ENCODE measurements around the gene USP30. TPM values are rescaled to one million over a fixed set of nuclear protein-coding genes. Genes with fewer than 3 reads are reported as not detected.

Gene USP30
- total RNA-seq, 2 donors from 2014 or later: 7.7 to 9.5 TPM

- intact Hi-C loops (cut with DNase I): loop anchor here (5.0 to 10.0 kb wide), 2 partner anchors 43 to 50 kb away; no protein-coding TSS in a partner anchor
- DNase-seq: no peak
Observed at GRCh38 chr12:109114644-109115043, 62.3 kb downstream of the USP30 start.

GRCh38 chr12:109115404-109115757 is 63.0 kb downstream of the USP30 start:
- intact Hi-C loops (cut with DNase I): loop anchor here (5.0 to 10.0 kb wide), 2 partner anchors 42 to 49 kb away; no protein-coding TSS in a partner anchor
- ATAC-seq: no peak
- DNase-seq: no peak

More at GRCh38 chr12:109114644-109115043, 62.3 kb downstream of the USP30 start:
- ATAC-seq: no peak

DNA sequence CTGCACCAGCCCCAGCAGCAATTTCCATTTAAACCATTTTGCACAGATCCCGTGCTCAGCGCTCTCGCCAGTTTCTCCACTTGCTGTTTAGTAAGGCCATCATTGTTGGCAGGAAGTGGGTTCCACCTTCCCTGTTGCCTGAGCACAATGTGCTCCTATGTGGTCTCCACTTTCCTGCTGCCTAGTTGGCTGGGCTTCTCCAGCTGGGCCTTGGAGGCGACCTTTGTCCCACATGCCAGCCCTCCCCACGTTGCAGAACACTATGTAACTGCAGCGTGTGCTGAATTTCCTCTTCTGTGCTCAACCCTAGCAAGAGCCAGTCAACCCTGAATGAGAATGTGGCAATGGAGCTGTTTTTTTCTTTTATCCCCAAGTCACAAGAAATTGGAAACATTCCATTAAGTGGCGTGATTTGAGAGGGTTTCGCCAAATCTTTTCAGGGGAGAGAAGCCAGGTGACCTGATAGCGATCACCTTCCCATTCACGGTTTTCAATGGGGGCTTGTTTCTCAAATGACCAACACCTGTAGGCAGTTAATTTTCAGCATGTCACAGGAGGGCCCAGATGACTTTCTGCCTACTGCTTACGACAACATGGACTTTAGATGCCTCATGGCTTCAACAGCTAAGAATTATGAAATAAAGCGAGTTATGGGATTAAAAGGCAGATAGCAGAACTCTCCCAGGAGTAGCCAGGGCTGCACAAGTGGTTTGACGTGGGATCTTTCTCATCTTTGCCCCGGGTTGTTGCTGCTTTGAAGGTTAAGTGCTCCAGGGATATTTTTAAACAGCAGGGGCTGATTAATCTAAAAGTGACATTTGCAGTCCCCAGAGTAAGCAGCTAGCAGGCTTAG is 63.6 kb downstream of the USP30 start, which contains the start of gene ACACB:
Gene ACACB, plus strand, starts transcription at position 830 of the 853 bp plus-strand sequence. CDS start 22,819 bp downstream, outside the sequence.
- ATAC-seq (peak; percentile 45 to 69), DNase-seq (peak; percentile 67)

DNA sequence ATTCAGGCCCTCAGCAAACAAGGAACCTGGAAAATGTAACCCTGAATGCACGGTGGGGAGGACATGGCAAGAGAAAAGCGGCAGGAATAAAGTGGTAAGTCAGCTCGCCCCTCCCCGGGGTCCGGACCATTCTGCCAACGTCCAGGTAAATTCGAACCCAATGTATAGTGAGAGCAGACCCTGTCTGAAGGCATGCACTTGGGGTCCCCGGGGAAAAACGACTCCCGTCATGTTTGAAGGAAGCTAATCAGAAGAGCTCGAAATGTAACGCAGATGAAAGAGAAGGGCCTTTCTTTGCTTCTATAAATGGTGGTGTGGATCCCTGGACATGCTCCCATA is 64.2 kb downstream of the USP30 start:
- DNase-seq: no peak
- intact Hi-C loops (cut with DNase I): loop anchor here (5.0 to 10.0 kb wide), 2 partner anchors 41 to 48 kb away; no protein-coding TSS in a partner anchor
- no peak for ATAC-seq

More for the DNA sequence above, 63.6 kb downstream of the USP30 start, which contains the start of gene ACACB:
- intact Hi-C loops (cut with DNase I): loop anchor here (5.0 to 10.0 kb wide), 2 partner anchors 41 to 49 kb away; no protein-coding TSS in a partner anchor

DNA sequence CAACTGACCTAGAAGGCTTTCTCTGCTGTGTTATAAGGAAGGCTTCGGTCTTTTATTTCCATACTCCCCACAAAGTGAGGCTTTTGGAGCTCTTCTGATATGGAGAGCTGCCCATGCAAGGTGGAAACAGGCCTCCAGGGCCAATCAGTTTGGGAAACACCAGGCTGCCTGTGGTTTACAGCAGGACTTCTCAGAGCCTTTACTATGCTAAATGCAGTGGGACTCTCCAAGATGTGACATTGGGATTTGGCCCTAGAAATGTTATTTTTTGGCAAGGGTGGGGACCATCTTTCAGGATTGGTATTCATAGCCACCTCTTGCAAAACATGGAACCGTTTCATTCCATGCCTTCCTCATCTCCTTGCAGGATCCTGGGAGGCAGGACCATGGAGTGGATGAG is 67.7 kb downstream of the USP30 start:
- ATAC-seq: no peak
- intact Hi-C loops (cut with DNase I): no loop called here
- no peak for DNase-seq

DNA sequence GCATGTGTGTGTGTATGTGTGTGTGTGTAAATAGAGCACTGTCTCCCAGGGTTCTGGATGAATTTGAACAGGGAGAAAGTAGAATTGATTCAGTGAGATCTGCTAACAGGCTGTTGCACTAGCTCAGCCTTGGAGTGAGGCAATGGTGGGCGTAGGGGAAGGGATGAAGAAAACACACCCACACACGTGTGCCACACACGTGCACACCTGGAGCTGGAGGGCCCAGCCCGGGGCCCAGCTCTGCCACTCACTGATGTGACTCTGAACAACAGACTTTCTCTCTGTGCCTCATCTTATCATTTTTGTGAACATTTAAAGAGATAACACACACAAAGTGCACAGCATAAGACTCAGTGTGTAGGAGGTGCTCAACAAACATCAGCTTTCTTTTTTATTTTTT is 68.2 kb downstream of the USP30 start:
- intact Hi-C loops (cut with DNase I): no loop called here
- no peak for DNase-seq
- ATAC-seq: no peak

DNA sequence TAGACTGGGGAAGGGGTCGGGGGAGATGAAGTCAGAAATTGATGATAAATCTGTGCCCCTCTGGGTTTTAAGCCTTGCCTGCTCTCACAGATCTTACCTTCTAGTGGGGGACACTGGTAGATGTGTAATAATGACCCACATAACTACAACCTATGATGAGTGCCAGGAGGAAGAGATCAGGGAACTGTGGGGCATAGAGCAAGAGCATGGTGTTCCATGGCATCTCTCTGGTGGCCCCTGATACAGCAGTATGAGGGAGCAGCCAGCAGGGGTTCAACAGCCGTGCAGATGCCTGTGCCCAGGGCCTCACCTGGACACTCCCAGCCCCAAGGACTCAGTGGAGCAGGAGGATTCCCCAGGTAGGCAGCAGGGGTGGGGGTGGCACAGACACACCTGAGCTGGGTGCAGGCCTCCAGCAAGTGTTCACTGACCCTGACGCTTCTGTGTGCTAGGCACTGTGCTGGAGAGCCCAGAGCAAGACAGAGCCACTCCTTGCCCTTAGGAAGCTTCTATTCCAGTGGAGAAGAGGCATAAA is 69.0 kb downstream of the USP30 start:
- ATAC-seq (no peak), DNase-seq (no peak)
- intact Hi-C loops (cut with DNase I): no loop called here

DNA sequence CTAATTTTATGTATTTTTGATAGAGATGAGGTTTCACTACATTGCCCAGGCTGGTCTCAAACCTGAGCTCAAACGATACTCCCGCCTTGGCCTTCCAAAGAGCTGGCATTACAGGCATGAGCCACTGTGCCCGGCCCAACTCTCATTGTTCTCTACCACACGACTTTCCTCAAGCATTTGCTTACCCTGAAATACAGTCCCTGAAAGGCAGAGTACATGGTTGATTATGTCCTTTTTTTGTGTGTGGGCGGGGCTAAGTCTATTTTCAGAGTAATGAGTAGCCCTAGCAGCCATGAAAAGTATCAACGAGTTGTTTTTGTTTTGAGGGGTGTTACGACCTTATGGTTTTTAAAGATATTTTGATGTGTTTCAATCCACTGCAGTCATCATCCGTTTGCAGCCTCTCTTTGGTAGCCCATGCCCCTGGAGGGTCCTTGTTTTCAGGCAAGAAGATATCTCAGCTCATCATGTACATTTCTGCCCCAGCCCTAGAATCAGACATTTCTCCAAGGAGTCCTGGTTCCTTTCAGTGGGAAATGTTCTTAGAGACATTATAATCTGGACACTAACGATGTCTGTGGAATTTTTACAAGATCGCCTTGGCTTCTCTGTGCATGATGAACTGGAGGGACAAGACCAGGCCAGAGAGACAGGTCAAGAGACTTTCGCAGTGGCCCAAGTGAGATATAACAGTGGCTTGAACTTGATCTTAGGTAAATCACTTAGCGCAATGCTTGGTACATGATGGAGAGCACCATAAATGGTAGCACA is 72.7 kb downstream of the USP30 start:
- intact Hi-C loops (cut with DNase I): no loop called here
- ATAC-seq (peak in 1 of 2 donors; percentile 29), DNase-seq (no peak)

DNA sequence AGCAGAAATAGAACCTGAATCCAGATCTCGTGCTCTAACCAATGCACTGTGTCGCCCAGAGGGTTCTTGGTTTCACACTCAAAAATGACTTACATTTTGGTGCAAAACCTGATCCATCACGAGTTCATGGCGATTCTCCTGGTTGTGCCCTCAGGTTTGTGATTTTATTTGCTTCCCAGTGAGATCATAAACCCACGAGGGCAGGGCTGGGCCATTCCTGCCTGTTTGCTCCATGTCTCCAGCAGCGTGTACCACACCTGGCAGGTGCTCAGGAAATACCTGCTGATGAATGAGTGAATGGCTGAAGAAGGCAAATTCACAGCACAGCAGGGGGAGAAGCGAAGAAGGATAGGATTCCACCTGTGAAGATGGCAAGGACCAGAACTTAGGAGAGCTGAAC is 73.4 kb downstream of the USP30 start:
- ATAC-seq: no peak
- no peak for DNase-seq
- intact Hi-C loops (cut with DNase I): no loop called here

DNA sequence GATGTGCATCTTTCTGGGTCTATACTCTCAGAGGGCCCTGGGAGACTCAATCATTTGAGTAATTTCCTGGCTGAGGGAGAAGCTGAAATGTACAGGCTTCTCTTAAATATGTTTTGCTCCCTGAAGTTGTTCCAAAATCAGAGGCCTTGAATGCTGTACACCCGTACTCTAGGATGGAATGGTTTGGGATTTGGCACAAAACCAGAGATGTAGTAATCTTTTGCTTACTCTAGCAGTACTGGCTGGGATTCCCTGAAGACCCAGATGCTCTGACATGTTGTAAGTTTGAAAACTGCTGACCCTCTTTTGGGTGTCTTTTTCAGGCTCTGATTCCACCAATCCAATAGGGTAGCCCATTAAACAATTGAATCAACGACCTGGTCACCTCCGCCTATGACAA is 74.4 kb downstream of the USP30 start:
- intact Hi-C loops (cut with DNase I): no loop called here
- DNase-seq (no peak), ATAC-seq (no peak)

DNA sequence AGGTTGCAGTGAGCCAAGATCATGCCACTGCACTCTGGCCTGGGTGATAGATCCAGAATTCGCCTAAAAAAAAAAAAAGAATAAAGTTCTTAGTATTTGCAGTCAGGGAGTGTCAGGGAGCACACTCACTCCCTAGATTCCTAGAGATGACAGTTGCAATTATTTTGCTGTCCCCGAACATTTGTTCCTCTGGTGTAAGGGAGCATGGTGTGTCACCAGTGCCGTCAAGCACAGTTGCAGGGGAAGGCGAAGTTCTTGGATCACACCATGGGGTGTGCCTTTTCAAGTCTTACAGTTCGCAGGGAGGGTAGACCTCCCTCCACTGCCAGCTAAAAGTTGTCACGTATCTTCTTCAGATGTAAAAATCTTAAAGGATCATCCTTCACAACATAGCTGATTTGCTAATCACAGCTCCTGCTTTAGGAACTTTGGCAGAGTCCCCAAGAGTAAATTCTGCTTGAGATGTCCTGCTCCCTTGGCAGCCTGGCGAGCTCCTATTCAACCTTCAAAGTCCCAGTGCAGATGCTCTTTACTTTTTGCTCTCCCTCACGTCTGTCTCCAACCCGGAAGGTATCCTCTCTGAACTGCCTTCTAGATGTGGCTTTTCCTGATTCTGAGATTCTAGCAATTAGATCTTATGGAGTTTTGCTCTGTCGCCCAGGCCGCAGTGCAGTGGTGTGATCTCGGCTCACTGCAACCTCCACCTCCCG is 75.3 kb downstream of the USP30 start:
- ATAC-seq: no peak
- DNase-seq: no peak
- intact Hi-C loops (cut with DNase I): no loop called here

DNA sequence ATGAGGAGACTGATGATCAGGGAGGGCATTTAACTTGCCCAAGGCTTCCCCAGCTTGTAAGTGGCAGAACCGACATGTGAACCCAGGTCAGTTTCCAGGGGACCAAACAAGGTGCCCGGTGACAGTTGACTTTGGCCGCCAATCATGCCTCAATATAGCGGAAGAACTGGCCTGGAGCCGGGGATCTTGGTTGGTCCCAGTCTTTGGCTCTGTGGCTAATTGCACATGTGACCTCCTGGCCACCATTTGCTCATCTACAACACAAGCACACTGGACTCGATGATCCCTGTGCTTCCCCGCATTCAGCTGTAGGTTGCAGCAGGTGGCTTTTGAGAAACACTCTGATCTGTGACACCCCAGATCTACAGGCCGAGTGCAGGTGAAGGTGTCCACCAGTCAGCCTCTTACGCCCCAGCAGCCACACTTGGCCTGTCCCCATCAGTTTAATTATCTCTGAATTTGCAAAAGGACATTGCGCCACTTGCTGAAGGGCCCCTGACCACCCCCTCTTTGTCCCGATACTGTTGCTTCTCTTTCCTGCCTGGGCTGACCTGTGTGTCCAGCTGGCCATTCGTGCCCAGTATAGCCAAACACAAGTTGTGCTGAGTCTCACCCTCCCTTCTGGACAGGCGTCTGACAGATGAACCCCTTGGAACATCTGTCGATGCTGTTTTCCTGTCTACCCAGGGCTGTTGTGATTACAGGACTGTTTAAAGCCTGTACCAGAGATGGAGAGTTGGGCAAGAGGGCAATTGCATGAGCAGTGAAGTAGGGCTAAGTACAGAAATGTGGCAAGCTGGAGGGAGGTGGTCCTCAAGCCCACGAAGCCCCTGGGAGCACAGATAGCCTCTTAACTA is 78.1 kb downstream of the USP30 start:
- intact Hi-C loops (cut with DNase I): no loop called here
- ATAC-seq: peak; percentile 7 to 39
- no peak for DNase-seq

DNA sequence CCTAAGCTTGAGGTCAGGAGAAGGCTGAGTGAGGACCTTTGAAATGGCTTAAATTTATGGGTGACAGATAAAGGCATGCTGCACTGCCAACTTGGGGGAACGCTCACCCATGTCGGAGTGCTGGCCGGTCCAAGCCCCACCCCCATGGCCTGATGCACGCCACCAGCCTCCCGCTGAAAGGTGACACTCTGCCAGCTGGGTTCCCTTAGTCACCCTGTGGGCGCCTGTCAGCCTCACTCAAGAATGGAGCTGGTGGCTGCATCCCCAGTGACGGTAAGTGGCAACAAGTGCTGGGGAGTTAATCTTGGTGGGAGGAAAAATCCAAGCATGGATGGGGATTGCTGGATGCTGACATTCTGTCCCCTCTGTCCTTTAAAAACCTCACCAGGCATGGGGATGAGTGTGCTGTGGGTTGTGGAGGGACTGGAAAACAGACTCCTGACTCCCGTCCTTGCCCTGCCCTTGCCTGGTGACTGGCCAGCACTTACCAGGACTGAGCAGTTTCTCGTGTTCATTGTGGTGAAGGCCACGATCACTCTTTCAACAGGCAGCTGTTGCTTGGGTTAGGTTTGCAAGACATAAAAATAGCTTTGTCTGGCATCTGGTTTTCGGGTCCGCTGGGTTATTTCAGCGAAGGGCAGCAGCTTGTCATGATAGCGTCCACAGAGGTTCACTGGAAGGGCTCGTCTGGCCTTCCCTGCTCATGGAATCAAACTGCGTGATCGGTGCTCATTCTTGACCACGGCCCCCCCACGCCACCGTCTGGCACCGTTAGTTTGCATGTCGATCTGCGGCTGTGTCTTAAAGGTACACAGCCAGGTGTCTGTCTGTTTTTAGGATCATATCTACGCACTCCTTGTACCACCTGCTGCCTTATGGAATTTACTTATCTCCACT is 79.0 kb downstream of the USP30 start:
- ATAC-seq (peak; percentile 88 to 93), DNase-seq (peak; percentile 77)
- intact Hi-C loops (cut with DNase I): no loop called here

DNA sequence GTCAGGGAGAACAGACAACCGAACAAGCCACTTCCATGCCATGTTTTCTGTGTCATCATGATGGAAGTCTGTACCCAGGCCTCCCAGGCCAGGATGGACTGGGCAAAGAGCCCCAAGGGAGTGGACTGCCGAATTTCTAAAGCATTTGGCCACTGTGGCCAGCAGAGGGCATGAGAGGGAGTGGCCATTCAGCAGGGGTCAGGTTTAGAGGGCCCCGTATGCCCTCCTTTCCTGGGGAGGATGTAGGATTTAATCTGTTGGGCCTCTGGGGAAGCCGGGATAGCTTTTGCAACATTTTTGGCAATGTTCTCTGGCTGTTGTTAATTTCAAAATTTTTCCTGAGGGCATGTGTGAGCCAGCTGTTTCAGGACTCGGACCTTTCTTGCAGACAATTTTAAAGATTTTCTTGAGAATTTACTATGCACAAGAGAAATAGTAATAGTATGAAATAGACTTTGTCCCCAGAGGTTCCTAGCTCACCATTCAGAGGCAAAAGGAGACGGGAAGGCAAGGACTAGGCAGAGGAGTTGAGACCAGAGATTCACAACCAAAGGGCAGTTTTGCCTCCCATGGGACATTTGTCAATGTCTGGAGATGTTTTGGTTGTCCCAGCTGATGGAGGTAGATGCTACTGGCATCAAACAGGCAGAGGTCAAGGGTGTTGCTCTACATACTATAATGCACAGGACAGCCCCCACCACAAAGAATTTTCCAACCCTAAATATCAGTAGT is 82.0 kb downstream of the USP30 start:
- intact Hi-C loops (cut with DNase I): no loop called here
- peak; percentile 25 to 33 for ATAC-seq
- peak; percentile 47 for DNase-seq

DNA sequence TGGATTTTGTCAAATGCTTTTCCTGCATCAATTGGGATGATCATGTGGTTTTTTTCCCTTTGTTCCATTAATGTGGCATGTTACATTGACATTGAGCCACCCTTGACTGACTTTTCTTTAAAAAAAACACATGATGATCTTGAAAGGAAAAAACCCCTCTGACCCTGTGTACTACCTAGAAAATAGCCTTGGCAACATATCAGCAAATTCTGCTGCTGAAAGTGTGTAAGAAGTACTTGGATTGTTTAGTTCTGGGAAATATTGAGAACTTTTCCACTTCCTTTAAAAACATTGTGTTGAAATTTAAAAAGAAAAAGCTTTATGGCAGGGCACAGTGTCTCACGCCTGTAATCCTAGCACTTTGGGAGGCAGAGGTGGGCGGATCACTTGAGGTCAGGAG is 84.7 kb downstream of the USP30 start:
- intact Hi-C loops (cut with DNase I): no loop called here
- ATAC-seq: peak in 1 of 2 donors; percentile 9

More for the DNA sequence above, 84.7 kb downstream of the USP30 start:
- DNase-seq: no peak
